T-cell (primary cell): ENCODE data around the gene LMO2. TPM values are rescaled to one million over a fixed set of nuclear protein-coding genes. Genes with fewer than 3 reads are reported as not detected.
A peak's percentile ranks its signal among the peaks of the same experiment; 100 is the strongest.
"Not testable (repeated sequence)": the region's sequence is repeated elsewhere in the genome, so short reads cannot be mapped to it uniquely, and the experiment has no call there.

Source experiments
- ATAC-seq, 4 experiments: fragments of 200-7000 bp in 3 of 4; fragments of 150-1000 bp in 1 of 4; cut with Tn5 transposase; replicated peaks in 1 of 4; 1 replicate in 3 of 4; 2 replicates in 1 of 4; pipeline ENCODE4 v1.10.0; 2021; ENCODE audit warnings: moderate library complexity in 3 of 4, mild to moderate bottlenecking in 2 of 4, moderate number of reproducible peaks in 1 of 4
- CTCF ChIA-PET, 2 donors: fragments of 300-600 bp; sonication (Branson Sonifier 250); formaldehyde crosslinking; loops; one replicate each; lab custom pipeline; 2022; ENCODE audit warnings: antibody characterized with exemption in 2 of 2; lab: Charles Lee
- POLR2A ChIA-PET, 2 donors: fragments of 300-600 bp; sonication (Branson Sonifier 250); formaldehyde crosslinking; loops; one replicate each; lab custom pipeline; 2022; ENCODE audit warnings: antibody characterized with exemption in 2 of 2; lab: Charles Lee
- DNase-seq, 35 experiments: peaks; one replicate each; pipeline versions ENCODE4 v3.0.0 to v3.0.0-alpha.2; 2013 to 2023
- H3K27ac ChIP-seq: one replicate; pipeline ENCODE4 v1.5.1; 2013; ENCODE audit warnings: low read length
- H3K27me3 ChIP-seq, 2 experiments: replicated peaks in 1 of 2; 1 replicate in 1 of 2; 2 replicates in 1 of 2; pipeline versions ENCODE4 v1.6.1 to v1.7.0; 2013; ENCODE audit warnings: low read length in 1 of 2, mixed read lengths in 1 of 2; ENCODE audit not compliant: control insufficient read depth in 2 of 2, insufficient read depth in 2 of 2; ENCODE audit errors: extremely low read depth in 1 of 2
- H3K36me3 ChIP-seq, 2 donors: 1 replicate in 1 of 2; 2 replicates in 1 of 2; pipeline versions ENCODE4 v1.6.1 to v1.7.0; 2013; ENCODE audit warnings: low read length in 1 of 2; ENCODE audit not compliant: control insufficient read depth in 2 of 2, insufficient read depth in 1 of 2; ENCODE audit errors: extremely low read depth in 1 of 2
- H3K4me1 ChIP-seq, 2 experiments: 1 replicate in 1 of 2; 2 replicates in 1 of 2; pipeline versions ENCODE4 v1.6.1 to v1.7.0; 2013; ENCODE audit warnings: low read length in 2 of 2, mixed read lengths in 1 of 2; ENCODE audit not compliant: insufficient read depth in 2 of 2, control insufficient read depth in 1 of 2; ENCODE audit errors: extremely low read depth in 1 of 2
- H3K4me3 ChIP-seq, 2 donors: 1 replicate in 1 of 2; 2 replicates in 1 of 2; pipeline versions ENCODE4 v1.5.1 to v1.7.0; 2013; ENCODE audit warnings: mild to moderate bottlenecking in 2 of 2, low read length in 1 of 2, moderate library complexity in 1 of 2; ENCODE audit not compliant: control insufficient read depth in 1 of 2; ENCODE audit errors: extremely low read depth in 1 of 2
- H3K9me3 ChIP-seq: 2 replicates; pipeline ENCODE4 v1.7.0; 2013
- H3K27ac Mint-ChIP-seq, 2 donors: one replicate each; pipeline ENCODE4 v1.8.0; 2020 to 2021; ENCODE audit warnings: mild to moderate bottlenecking in 2 of 2, mixed read lengths in 2 of 2
- H3K27me3 Mint-ChIP-seq, 2 donors: one replicate each; pipeline ENCODE4 v1.8.0; 2021 to 2022; ENCODE audit warnings: mixed read lengths in 2 of 2
- H3K36me3 Mint-ChIP-seq: one replicate; pipeline ENCODE4 v1.8.0; 2021; ENCODE audit warnings: mixed read lengths
- H3K4me1 Mint-ChIP-seq, 3 donors: one replicate each; pipeline ENCODE4 v1.8.0; 2020 to 2022; ENCODE audit warnings: mixed read lengths in 3 of 3, mild to moderate bottlenecking in 1 of 3
- H3K4me3 Mint-ChIP-seq, 3 donors: one replicate each; pipeline ENCODE4 v1.8.0; 2020 to 2022; ENCODE audit warnings: mild to moderate bottlenecking in 3 of 3, mixed read lengths in 3 of 3, moderate library complexity in 3 of 3
- H3K9me3 Mint-ChIP-seq, 3 donors: one replicate each; pipeline ENCODE4 v1.8.0; 2020 to 2022; ENCODE audit warnings: mixed read lengths in 3 of 3
- WGBS: methylation state at CpG from one replicate; pipeline ENCODE4 v1.1.5; 2013; ENCODE audit warnings: missing lambda C conversion rate; ENCODE audit not compliant: insufficient coverage; 5-methylcytosine and 5-hydroxymethylcytosine counted together
- total RNA-seq, 35 experiments: library from RNA in 6 of 35; stranded (reverse) in 6 of 35; fragments of 120-200 nt in 1 of 35; gene quantifications; one replicate each; pipeline versions ENCODE4 v1.2.1 to v1.2.4 and lab custom pipeline; 2013 to 2026

Gene LMO2
- total RNA-seq, 5 donors from 2014 or later (not counting 1 experiment from before 2014, with no cell fraction given), result 0.85 to 2.7 (median 1.6) TPM

DNA sequence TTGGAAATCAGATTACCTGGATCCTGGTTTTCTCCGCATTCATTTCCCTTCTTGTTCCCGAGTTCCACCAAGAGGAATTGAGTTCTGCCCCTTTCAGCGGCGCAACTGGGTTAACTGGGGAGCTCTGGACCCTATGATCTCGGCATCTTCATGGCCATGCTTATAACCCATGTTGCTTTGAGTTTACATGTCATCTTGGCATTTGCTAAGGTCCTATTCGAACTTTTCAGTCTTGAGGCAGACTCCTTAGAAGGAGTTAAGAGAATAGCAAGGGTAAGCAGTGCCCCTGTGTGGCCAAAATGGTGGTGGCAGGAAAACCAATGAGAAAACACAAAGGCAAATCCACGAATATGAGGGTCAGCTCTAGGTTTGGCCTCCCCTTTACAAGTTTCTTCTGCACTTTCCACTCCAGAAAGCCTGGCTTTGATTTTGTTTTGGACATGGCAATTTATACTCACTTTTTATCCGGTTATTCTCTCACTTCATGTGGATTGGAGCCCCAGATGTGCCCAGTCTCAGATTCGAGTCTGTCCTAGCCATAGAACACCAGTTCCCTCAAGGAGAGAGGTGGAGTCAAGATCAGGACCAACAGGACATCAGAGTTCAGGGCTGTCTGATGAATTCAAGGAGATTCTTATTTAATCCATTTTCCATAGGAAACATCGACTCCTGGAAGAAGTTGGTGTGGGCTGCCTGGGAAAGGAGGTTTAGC is 62.3 kb downstream of the LMO2 start:
- Mint-ChIP-seq H3K4me1 (peaks cover 5 to 9% (median 6%) of the 10 kb centered on the region in 3 donors), H3K36me3 (no peaks in the 10 kb centered on the region), H3K9me3 (no peaks in the 10 kb centered on the region), H3K27ac (peak overlapping the region in 1 of 2 donors; percentile 29), H3K27me3 (peaks cover 53 to 54% of the 10 kb centered on the region in 2 donors), H3K4me3 (peak overlapping the region; percentile 71 to 74 (median 73))
- H3K4me1 ChIP-seq, result peaks cover 3 to 10% of the 10 kb centered on the region in 2 experiments
- no peaks in the 10 kb centered on the region for H3K9me3 ChIP-seq
- no peak overlapping the region for H3K27ac ChIP-seq
- DNase-seq (peak; percentile 11 to 76 (median 46)), ATAC-seq (peak; percentile 79 to 89 (median 86))
- H3K27me3 ChIP-seq, result peaks cover 9 to 36% of the 10 kb centered on the region in 2 experiments
- peak overlapping the region; percentile 11 to 57 for H3K4me3 ChIP-seq
- ChIA-PET CTCF (interaction anchor here (0.6 to 5.8 kb wide), 10 partner anchors 16 to 464 kb away, joined by 3 to 34 read pairs (median 4); no protein-coding TSS in a partner anchor), POLR2A (interaction anchor here in 1 of 2 donors (0.6 kb wide), 1 partner anchor 1182 kb away, joined by 3 read pairs; no protein-coding TSS in a partner anchor)
- WGBS, result 16% methylated on average over 7 of the region's 10 CpGs
- H3K36me3 ChIP-seq, result no peaks in the 10 kb centered on the region

DNA sequence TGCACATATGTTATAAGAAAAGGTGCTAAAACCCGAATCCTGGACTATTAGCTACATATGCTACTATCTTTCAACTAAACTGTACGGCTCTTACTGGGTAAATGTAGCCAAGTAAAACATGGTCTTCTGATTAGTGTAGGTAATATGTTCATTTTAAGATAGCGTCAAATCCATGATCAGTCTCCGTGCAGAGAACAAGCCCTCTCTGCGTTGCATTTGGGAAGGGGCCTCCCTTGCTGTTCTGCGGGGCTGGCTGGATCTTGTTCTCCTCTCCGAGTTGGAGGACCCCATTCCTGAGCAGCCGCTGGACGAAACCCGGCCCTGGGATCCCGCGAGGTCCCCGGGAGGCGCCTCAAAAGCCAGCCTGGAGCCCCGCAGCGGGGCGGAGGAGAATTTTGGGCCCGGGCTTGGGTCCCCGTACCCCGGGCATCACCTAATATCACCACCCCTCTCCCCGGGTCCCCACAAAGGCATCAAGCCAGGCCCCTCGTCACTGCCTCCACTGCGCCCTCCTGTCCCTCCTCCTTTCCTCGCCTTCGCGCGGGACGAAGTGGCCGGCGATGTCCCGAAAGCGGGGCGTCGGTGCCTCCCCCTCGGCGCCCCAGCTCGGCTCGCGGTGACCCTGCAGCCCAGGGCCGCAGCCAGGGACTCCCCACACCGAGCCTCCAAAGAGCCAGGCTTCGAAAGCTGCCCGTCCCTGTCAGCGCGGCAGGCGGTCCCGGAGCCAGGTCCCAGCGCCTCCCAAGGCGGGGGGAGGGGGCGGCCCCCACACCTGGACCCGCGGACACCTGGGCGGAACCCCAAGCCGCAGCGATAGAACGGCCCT is 63.1 kb downstream of the LMO2 start:
- Histone ChIP-seq H3K4me3 (peak overlapping the region; percentile 11 to 57), H3K27ac (no peak overlapping the region), H3K4me1 (peaks cover 3 to 10% of the 10 kb centered on the region in 2 experiments), H3K36me3 (no peaks in the 10 kb centered on the region), H3K9me3 (no peaks in the 10 kb centered on the region), H3K27me3 (peaks cover 9 to 36% of the 10 kb centered on the region in 2 experiments)
- H3K27me3 Mint-ChIP-seq, result peaks cover 55 to 58% of the 10 kb centered on the region in 2 donors
- peak overlapping the region in 1 of 3 donors; percentile 74 for H3K4me3 Mint-ChIP-seq
- H3K36me3 Mint-ChIP-seq, result no peaks in the 10 kb centered on the region
- 13% methylated on average over 48 of the region's 56 CpGs for WGBS
- H3K9me3 Mint-ChIP-seq, result no peaks in the 10 kb centered on the region
- ChIA-PET CTCF (interaction anchor here (0.6 to 5.8 kb wide), 13 partner anchors 14 to 1159 kb away, joined by 3 to 34 read pairs (median 5); no protein-coding TSS in a partner anchor), POLR2A (interaction anchor here in 1 of 2 donors (0.6 kb wide), 2 partner anchors 141 to 575 kb away, joined by 4 read pairs; no protein-coding TSS in a partner anchor)
- peaks cover 5 to 9% (median 6%) of the 10 kb centered on the region in 3 donors for H3K4me1 Mint-ChIP-seq
- peak; percentile 40 to 50 (median 44) for ATAC-seq
- H3K27ac Mint-ChIP-seq, result no peak overlapping the region
- DNase-seq, result no peak

DNA sequence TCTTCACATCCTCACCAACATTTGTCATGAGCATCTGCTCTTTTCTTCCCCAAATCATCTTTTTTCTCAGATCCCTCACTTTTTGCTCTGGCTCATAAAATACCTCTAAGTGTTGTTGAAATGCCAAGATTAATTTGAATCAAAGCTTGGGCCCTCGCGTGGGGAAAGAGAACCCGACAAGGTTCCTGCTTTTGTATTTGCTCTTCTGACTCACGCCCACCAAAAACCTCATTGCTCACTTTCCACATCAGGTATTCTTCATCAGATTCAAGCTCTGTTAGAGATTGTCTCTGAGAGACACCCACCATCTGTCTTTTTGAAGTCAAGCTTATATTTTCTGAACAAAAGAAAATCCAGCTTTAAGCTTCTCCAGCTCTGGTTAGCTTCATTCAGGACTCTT is 64.7 kb downstream of the LMO2 start:
- H3K27ac Mint-ChIP-seq, result no peak overlapping the region
- H3K4me1 Mint-ChIP-seq, result peaks cover 5 to 9% (median 6%) of the 10 kb centered on the region in 3 donors
- DNase-seq (no peak), ATAC-seq (no peak)
- H3K4me3 Mint-ChIP-seq, result no peak overlapping the region
- Histone ChIP-seq H3K36me3 (no peaks in the 10 kb centered on the region), H3K4me3 (no peak overlapping the region), H3K27me3 (peaks cover 9 to 36% of the 10 kb centered on the region in 2 experiments), H3K4me1 (peaks cover 3 to 10% of the 10 kb centered on the region in 2 experiments), H3K27ac (no peak overlapping the region), H3K9me3 (no peaks in the 10 kb centered on the region)
- H3K9me3 Mint-ChIP-seq, result no peaks in the 10 kb centered on the region
- ChIA-PET CTCF (interaction anchor here (0.5 to 5.8 kb wide), 11 partner anchors 9 to 641 kb away, joined by 3 to 34 read pairs (median 3); no protein-coding TSS in a partner anchor), POLR2A (no interaction called here)
- peaks cover 57 to 62% of the 10 kb centered on the region in 2 donors for H3K27me3 Mint-ChIP-seq
- WGBS, result 55% methylated on average over 4 of the region's 4 CpGs
- no peaks in the 10 kb centered on the region for H3K36me3 Mint-ChIP-seq

DNA sequence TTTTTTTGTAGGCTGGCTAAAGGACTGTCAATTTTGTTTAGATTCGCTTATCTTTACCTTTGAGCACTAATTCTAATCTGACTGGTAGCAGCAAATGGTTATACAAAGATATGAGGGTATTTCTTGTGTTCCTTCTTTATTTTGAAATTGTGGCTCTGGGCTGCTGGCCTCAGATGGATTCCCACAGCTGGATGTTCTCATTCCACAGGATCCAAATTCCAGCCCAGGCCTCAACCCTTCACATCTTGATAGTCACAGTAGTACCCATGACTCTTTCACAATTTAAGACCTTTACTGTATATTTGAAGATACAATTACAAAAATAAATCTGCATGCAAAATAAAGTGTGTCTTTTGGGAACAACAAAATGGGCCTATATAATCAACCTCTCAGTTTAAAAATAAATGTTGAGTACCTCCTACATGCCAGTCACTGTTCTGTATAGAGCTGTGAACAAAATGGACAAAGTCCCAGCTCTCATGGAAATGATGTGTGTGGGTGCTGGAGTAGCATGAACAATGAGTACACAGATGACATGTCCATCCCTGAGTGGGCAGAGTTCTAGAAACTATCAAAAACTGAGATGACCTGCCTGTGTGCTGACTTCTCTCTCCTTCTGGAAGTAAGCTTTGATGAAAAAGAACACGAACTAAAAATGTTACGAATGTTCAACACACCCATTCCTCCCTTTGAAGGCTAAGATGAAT is 65.9 kb downstream of the LMO2 start:
- H3K36me3 Mint-ChIP-seq, result no peaks in the 10 kb centered on the region
- no peaks in the 10 kb centered on the region for H3K9me3 Mint-ChIP-seq
- Histone ChIP-seq H3K27me3 (peaks cover 9 to 38% of the 10 kb centered on the region in 2 experiments), H3K36me3 (no peaks in the 10 kb centered on the region), H3K27ac (no peak overlapping the region), H3K9me3 (no peaks in the 10 kb centered on the region), H3K4me3 (no peak overlapping the region), H3K4me1 (peaks cover 3 to 10% of the 10 kb centered on the region in 2 experiments)
- no peak overlapping the region for H3K4me3 Mint-ChIP-seq
- no peak overlapping the region for H3K27ac Mint-ChIP-seq
- peaks cover 5 to 9% (median 6%) of the 10 kb centered on the region in 3 donors for H3K4me1 Mint-ChIP-seq
- no CpG with 5 or more reads among the region's 3 CpGs for whole genome bisulfite sequencing
- ATAC-seq, result no peak
- ChIA-PET CTCF (interaction anchor here (0.5 to 5.8 kb wide), 4 partner anchors 18 to 463 kb away, joined by 3 to 34 read pairs (median 3); no protein-coding TSS in a partner anchor), POLR2A (no interaction called here)
- no peak for DNase-seq
- peaks cover 55 to 56% of the 10 kb centered on the region in 2 donors for H3K27me3 Mint-ChIP-seq

DNA sequence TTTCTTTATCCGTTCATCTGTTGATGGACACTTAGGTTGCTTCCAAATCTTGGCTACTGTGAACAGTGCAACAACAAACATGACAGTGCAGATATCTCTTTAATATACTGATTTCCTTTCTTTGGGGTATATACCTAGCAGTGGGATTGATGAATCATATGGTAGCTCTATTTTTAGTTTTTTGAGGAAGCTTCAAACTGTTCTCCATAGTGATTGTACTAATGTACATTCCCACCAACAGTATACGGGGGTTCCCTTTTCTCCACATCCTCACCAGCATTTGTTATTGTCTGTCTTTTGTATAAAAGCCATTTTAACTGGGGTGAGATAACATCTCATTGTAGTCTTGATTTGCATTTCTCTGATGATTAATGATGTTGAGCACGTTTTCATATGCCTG is 68.9 kb downstream of the LMO2 start:
- H3K27me3 ChIP-seq, result peaks cover 6 to 33% of the 10 kb centered on the region in 2 experiments
- DNase-seq, H3K4me1 Mint-ChIP-seq, H3K27ac ChIP-seq, H3K4me3 ChIP-seq, H3K27ac Mint-ChIP-seq, H3K36me3 ChIP-seq, CTCF ChIA-PET, H3K36me3 Mint-ChIP-seq, H3K9me3 Mint-ChIP-seq, H3K4me3 Mint-ChIP-seq, POLR2A ChIA-PET, H3K4me1 ChIP-seq, ATAC-seq, H3K9me3 ChIP-seq: not testable (repeated sequence)
- no CpG with 5 or more reads among the region's 3 CpGs for WGBS
- peaks cover 36 to 40% of the 10 kb centered on the region in 2 donors for H3K27me3 Mint-ChIP-seq
